Breast epithelium (tissue), 4 donors: ENCODE data around the gene PTPRCAP. TPM values are rescaled to one million over a fixed set of nuclear protein-coding genes. Genes with fewer than 3 reads are reported as not detected.

Experiments
- DNase-seq, 2 donors: peaks; one replicate each; pipeline ENCODE4 v3.0.0-alpha.2; 2019; ENCODE audit warnings: low spot score in 2 of 2
- H3K27ac ChIP-seq, 2 donors: fragments of 200-600 bp; sonication (generic) in 1 of 2; one replicate each; pipeline ENCODE4 v1.5.1; 2016 to 2019; ENCODE audit warnings: mild to moderate bottlenecking in 1 of 2
- H3K27me3 ChIP-seq, 2 donors: fragments of 200-600 bp; sonication (generic) in 1 of 2; one replicate each; pipeline versions ENCODE4 v1.5.1 to v1.6.0; 2017 to 2019; ENCODE audit warnings: control low read depth in 1 of 2, mild to moderate bottlenecking in 1 of 2
- H3K36me3 ChIP-seq: fragments of 200-600 bp; one replicate; pipeline ENCODE4 v1.5.1; 2019
- H3K4me1 ChIP-seq, 2 donors: fragments of 200-600 bp; sonication (generic); one replicate each; pipeline ENCODE4 v1.5.1; 2016 to 2019; ENCODE audit warnings: control low read depth in 1 of 2
- H3K4me3 ChIP-seq, 3 donors: fragments of 200-600 bp; sonication (generic); 1 replicate in 2 of 3; 2 replicates in 1 of 3; pipeline ENCODE4 v1.5.1; 2016 to 2019; ENCODE audit warnings: mild to moderate bottlenecking in 3 of 3, moderate library complexity in 2 of 3
- H3K9me3 ChIP-seq, 2 donors: fragments of 200-600 bp; sonication (generic) in 1 of 2; one replicate each; pipeline ENCODE4 v1.5.1; 2016 to 2019; ENCODE audit warnings: control low read depth in 1 of 2
- POLR2A ChIP-seq: fragments of 450-650 bp; IDR thresholded peaks from one replicate; pipeline ENCODE4 v1.6.1; 2016; ENCODE audit warnings: antibody characterized with exemption, mild to moderate bottlenecking, moderate library complexity
- POLR2AphosphoS5 ChIP-seq, 3 donors: sonication (generic); formaldehyde crosslinking; IDR thresholded peaks; one replicate each; pipeline ENCODE4 v1.6.1; 2017; ENCODE audit warnings: antibody characterized with exemption in 3 of 3
- intact Hi-C: fragments of 100-400 bp; cut with DNase I; formaldehyde crosslinking; loops from one replicate; pipeline ENCODE4 v1.15.1; 2023; ENCODE audit warnings: low total_unique reads
- total RNA-seq, 3 donors: library from RNA; depleted of rRNA; stranded (reverse); fragments of >200 nt; gene quantifications; one replicate each; pipeline ENCODE4 v1.1.0, GENCODE V29; 2016
- TF ChIP-seq, protein P1 (sequence below), 3 donors: fragments of 450-650 bp; IDR thresholded peaks; one replicate each; pipeline ENCODE4 v1.5.1; 2016 to 2017; ENCODE audit warnings: antibody characterized with exemption in 3 of 3, mild to moderate bottlenecking in 3 of 3, moderate library complexity in 3 of 3

PTPRCAP gene
- total RNA-seq, 3 donors from 2014 or later, result 2.1 to 9.2 (median 8.0) TPM

DNA sequence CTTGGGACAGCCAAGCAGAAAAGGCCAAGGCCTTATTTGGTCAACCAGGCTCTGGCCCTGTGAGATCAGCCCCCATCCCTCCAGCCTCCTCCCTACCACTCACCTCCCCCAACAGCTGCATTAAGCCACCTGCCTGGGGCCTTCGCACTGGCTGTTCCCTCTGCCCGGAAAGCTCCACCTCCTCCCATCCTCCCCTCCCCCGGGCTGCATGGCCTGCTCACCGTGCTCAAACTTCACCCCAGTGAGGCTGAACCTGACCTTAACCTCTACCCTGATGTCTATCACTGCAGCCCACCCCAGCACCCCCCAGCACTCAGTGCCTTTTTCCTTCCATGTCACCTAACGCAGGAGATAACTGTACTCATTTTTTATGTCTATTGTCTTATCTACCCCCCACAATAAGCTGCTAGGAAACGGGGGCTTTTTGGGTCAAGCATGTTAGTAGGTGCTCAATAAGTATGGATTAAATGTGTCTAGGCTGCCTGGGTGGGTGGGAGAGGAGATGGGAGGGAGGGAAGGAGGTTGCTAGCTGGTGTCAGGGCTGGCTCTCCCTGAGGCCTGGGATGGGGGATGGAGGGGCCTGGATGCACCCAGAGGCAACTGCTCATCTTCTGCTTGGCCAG lies 912 bp downstream of the PTPRCAP start:
- no peak for DNase-seq
- Histone ChIP-seq H3K36me3 (no peaks in the 10 kb centered on the region), H3K4me1 (peaks cover 0 to 5% of the 10 kb centered on the region in 2 donors), H3K4me3 (peak overlapping the region in 2 of 3 donors; percentile 12 to 25), H3K27me3 (no peaks in the 10 kb centered on the region), H3K9me3 (no peaks in the 10 kb centered on the region), H3K27ac (peak overlapping the region; percentile 42 to 64)
- intact Hi-C loops, result loop anchor here (5.0 kb wide), 1 partner anchor 1229 kb away; no protein-coding TSS in a partner anchor
- peak in 1 of 3 donors; percentile 33 for TF ChIP-seq POLR2AphosphoS5 (IDR thresholded peaks at IDR 0.05)
- TF ChIP-seq, protein P1, sequence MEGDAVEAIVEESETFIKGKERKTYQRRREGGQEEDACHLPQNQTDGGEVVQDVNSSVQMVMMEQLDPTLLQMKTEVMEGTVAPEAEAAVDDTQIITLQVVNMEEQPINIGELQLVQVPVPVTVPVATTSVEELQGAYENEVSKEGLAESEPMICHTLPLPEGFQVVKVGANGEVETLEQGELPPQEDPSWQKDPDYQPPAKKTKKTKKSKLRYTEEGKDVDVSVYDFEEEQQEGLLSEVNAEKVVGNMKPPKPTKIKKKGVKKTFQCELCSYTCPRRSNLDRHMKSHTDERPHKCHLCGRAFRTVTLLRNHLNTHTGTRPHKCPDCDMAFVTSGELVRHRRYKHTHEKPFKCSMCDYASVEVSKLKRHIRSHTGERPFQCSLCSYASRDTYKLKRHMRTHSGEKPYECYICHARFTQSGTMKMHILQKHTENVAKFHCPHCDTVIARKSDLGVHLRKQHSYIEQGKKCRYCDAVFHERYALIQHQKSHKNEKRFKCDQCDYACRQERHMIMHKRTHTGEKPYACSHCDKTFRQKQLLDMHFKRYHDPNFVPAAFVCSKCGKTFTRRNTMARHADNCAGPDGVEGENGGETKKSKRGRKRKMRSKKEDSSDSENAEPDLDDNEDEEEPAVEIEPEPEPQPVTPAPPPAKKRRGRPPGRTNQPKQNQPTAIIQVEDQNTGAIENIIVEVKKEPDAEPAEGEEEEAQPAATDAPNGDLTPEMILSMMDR (IDR thresholded peaks at IDR 0.05), result no peak
- no peak for TF ChIP-seq POLR2A

DNA sequence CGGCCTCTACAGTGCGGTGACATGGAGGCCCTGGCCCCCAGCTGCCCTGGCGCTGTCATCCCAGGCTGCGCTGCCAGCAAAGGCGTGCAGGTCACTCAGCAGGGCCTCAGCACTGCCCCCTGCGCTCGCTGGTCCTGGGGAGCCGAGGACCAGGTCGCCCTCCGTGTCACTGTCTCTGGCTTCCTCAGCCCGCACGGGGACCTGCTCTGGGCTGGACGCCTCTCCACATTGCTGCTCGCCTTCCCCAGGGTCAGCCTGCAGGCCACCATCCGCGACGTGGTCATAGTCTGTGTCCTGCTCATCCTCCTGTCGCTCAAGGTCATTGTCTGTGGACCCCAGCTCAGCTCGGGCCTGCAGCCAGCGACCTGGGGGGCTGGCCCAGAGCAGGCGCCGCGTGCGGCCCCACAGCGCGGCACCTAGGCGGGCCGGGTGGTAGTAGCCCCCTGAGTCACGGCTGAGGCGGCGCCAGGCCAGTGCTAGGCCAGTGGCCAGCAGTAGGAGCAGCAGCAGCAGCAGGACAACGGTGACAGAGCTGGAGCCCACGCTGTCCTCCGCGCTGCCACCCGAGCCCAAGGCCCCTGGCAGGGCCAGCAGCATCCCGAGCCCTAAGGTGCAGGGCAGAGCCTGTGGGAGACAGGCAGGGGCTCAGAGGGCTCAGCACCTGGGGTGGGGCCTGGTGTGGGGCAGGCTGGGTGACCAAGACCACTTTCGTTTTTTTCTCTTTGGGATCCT lies 1.6 kb downstream of the PTPRCAP start:
- no peaks in the 10 kb centered on the region for H3K9me3 ChIP-seq
- no peaks in the 10 kb centered on the region for H3K36me3 ChIP-seq
- peak overlapping the region in 2 of 3 donors; percentile 5 to 12 for H3K4me3 ChIP-seq
- no peak for DNase-seq
- peaks cover 0 to 5% of the 10 kb centered on the region in 2 donors for H3K4me1 ChIP-seq
- TF ChIP-seq, protein P1 (IDR thresholded peaks at IDR 0.05), result no peak
- no peak for TF ChIP-seq POLR2AphosphoS5 (IDR thresholded peaks at IDR 0.05)
- TF ChIP-seq POLR2A, result no peak
- H3K27ac ChIP-seq, result peak overlapping the region; percentile 42 to 64
- intact Hi-C loops, result loop anchor here (5.0 kb wide), 1 partner anchor 1229 kb away; no protein-coding TSS in a partner anchor
- H3K27me3 ChIP-seq, result no peaks in the 10 kb centered on the region

DNA sequence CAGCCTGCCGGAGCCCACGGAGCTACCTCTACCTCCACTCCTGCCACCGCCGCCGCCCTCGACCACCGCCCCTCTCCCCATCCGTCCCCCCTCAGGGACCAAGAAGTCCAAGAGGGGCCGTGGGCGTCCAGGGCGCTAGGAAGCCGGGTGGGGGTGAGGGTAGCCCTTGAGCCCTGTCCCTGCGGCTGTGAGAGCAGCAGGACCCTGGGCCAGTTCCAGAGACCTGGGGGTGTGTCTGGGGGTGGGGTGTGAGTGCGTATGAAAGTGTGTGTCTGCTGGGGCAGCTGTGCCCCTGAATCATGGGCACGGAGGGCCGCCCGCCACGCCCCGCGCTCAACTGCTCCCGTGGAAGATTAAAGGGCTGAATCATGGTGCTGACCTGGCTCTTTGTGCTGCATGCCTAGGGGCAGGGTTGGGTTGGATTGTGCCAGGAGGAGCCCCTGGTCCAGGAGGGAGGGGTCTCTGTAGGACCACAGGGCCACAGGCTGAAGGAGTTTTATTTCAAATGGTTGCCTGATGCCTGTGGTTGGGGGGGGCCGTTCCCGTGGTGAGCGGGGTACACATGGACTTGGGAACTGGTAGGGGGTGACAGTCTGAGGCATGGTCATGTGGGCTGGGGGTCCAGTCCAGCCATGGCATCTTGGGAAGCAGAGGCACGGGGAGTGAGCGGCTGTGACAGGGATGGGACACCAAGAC lies 2.3 kb downstream of the PTPRCAP start:
- Histone ChIP-seq H3K4me1 (peaks cover 0 to 5% of the 10 kb centered on the region in 2 donors), H3K36me3 (no peaks in the 10 kb centered on the region), H3K4me3 (no peak overlapping the region), H3K27me3 (no peaks in the 10 kb centered on the region), H3K27ac (peak overlapping the region in 1 of 2 donors; percentile 64), H3K9me3 (no peaks in the 10 kb centered on the region)
- DNase-seq, result no peak
- intact Hi-C loops, result loop anchor here (5.0 kb wide), 1 partner anchor 1228 kb away; no protein-coding TSS in a partner anchor
- TF ChIP-seq POLR2AphosphoS5 (IDR thresholded peaks at IDR 0.05) (no peak), POLR2A (no peak)
- TF ChIP-seq, protein P1 (IDR thresholded peaks at IDR 0.05), result no peak

- Histone ChIP-seq H3K27me3 (no peaks in the 10 kb centered on the region), H3K36me3 (no peaks in the 10 kb centered on the region), H3K9me3 (no peaks in the 10 kb centered on the region), H3K27ac (no peak overlapping the region), H3K4me1 (peaks cover 0 to 2% of the 10 kb centered on the region in 2 donors), H3K4me3 (no peak overlapping the region)
- intact Hi-C loops, result no loop called here
- DNase-seq, result no peak
- no peak for TF ChIP-seq POLR2A
- TF ChIP-seq, protein P1 (IDR thresholded peaks at IDR 0.05), result no peak
- TF ChIP-seq POLR2AphosphoS5 (IDR thresholded peaks at IDR 0.05), result no peak
Observed at GRCh38 chr11:67434395-67434881, 3.0 kb downstream of the PTPRCAP start.
